ENCODE measurements around the gene VPS72.
A peak's percentile ranks its signal among the peaks of the same experiment; 100 is the strongest.
"Not testable (repeated sequence)": the region's sequence is repeated elsewhere in the genome, so short reads cannot be mapped to it uniquely, and the experiment has no call there.

DNA sequence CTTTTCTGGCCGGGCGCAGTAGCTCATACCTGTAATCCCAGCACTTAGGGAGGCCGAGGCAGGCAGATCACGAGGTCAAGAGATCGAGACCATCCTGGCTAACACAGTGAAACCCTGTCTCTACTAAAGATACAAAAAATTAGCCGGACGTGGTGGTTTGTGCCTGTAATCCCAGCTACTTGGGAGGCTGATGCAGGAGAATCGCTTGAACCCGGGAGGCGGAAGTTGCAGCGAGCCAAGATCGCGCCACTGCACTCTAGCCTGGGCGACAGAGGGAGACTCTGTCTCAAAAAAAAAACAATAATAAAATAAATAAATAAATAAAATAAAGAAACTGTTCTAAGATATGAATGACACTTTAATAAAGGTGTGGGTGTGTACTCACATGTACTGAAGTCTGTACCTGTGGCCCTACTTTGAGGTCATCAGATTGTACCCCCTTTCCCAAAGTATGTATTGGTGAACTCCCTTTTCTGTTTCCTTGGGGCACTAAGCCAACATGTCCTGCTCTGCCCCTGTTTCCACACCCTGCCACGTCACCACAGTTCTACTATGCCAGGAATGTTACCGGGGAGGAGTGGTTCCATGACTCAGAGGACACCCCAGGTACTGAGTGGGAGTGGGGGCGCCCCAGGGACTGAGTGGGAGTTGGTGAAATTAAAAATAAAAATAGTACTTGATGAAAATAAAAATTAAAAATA lies 5.0 kb upstream of the VPS72 start:
- not testable (repeated sequence) for TF ChIP-seq ZFP3 (CRISPR knock-in tag; IDR thresholded peaks at IDR 0.05); GLIS3 (CRISPR knock-in tag; IDR thresholded peaks at IDR 0.05); ZNF565 (CRISPR knock-in tag; conservative IDR thresholded peaks at IDR 0.05; ENCODE audit: low read depth); ARNTL (CRISPR knock-in tag; IDR thresholded peaks at IDR 0.05; ENCODE audit: borderline replicate concordance, low read depth); ZNF8 (CRISPR knock-in tag; IDR thresholded peaks at IDR 0.05); ZNF70 (CRISPR knock-in tag; IDR thresholded peaks at IDR 0.05); ZFP30 (CRISPR knock-in tag; IDR thresholded peaks at IDR 0.05)
- 0 out of 2 replicates have a peak, but pooled peaks have one; percentile 26 for TF ChIP-seq TOX (CRISPR knock-in tag; IDR thresholded peaks at IDR 0.05; ENCODE audit: borderline replicate concordance)
- TF ChIP-seq, protein P1, sequence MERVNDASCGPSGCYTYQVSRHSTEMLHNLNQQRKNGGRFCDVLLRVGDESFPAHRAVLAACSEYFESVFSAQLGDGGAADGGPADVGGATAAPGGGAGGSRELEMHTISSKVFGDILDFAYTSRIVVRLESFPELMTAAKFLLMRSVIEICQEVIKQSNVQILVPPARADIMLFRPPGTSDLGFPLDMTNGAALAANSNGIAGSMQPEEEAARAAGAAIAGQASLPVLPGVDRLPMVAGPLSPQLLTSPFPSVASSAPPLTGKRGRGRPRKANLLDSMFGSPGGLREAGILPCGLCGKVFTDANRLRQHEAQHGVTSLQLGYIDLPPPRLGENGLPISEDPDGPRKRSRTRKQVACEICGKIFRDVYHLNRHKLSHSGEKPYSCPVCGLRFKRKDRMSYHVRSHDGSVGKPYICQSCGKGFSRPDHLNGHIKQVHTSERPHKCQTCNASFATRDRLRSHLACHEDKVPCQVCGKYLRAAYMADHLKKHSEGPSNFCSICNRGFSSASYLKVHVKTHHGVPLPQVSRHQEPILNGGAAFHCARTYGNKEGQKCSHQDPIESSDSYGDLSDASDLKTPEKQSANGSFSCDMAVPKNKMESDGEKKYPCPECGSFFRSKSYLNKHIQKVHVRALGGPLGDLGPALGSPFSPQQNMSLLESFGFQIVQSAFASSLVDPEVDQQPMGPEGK (CRISPR knock-in tag; IDR thresholded peaks at IDR 0.05; ENCODE audit: borderline replicate concordance): peak; percentile 83; the same call in 1 of the 2 replicates
- TF ChIP-seq, protein P2, sequence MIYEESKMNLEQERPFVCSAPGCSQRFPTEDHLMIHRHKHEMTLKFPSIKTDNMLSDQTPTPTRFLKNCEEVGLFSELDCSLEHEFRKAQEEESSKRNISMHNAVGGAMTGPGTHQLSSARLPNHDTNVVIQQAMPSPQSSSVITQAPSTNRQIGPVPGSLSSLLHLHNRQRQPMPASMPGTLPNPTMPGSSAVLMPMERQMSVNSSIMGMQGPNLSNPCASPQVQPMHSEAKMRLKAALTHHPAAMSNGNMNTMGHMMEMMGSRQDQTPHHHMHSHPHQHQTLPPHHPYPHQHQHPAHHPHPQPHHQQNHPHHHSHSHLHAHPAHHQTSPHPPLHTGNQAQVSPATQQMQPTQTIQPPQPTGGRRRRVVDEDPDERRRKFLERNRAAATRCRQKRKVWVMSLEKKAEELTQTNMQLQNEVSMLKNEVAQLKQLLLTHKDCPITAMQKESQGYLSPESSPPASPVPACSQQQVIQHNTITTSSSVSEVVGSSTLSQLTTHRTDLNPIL (CRISPR knock-in tag; IDR thresholded peaks at IDR 0.05; ENCODE audit: low read depth): not testable (repeated sequence)
